MCF 10A (cell line): ENCODE results near the gene SLC35A1. TPM values are rescaled to one million over a fixed set of nuclear protein-coding genes. Genes with fewer than 3 reads are reported as not detected.
A peak's percentile ranks its signal among the peaks of the same experiment; 100 is the strongest.

ENCODE experiments used
- Bru-seq: library from RNA; stranded (reverse); fragments of 400-500 nt; gene quantifications from one replicate; lab custom pipeline; 2021; lab: Mats Ljungman, UMichigan
- BruChase-seq, 2 experiments: library from RNA; stranded (reverse); fragments of 400-500 nt; gene quantifications; one replicate each; lab custom pipeline; 2021; lab: Mats Ljungman, UMichigan
- BruUV-seq: library from RNA; stranded (reverse); fragments of 400-500 nt; replicated peaks from 2 replicates; lab custom pipeline; 2021; lab: Mats Ljungman, UMichigan
- CTCF ChIA-PET: fragments of 300-600 bp; sonication (Branson Sonifier 250); formaldehyde crosslinking; extraction: SDS; loops from one replicate; lab custom pipeline; 2021; ENCODE audit warnings: antibody characterized with exemption, inconsistent platforms; lab: Yijun Ruan, JAX
- POLR2A ChIA-PET: fragments of 300-600, 350-650 bp; sonication (Branson Sonifier 250); formaldehyde crosslinking; extraction: SDS; loops from one replicate; lab custom pipeline; 2020; ENCODE audit warnings: antibody characterized with exemption, inconsistent platforms; lab: Yijun Ruan, JAX
- DNase-seq: peaks from one replicate; pipeline ENCODE4 v3.0.0-alpha.2; 2018; ENCODE audit not compliant: unreplicated experiment
- H3K27ac Mint-ChIP-seq: one replicate; pipeline ENCODE4 v1.8.0; 2022; ENCODE audit warnings: mild to moderate bottlenecking, low read depth, mixed read lengths; ENCODE audit not compliant: unreplicated experiment
- H3K27me3 Mint-ChIP-seq: one replicate; pipeline ENCODE4 v1.8.0; 2022; ENCODE audit warnings: mixed read lengths; ENCODE audit not compliant: insufficient read depth, unreplicated experiment
- H3K36me3 Mint-ChIP-seq: one replicate; pipeline ENCODE4 v1.8.0; 2022; ENCODE audit warnings: mild to moderate bottlenecking, moderate library complexity, mixed read lengths; ENCODE audit not compliant: insufficient read depth, unreplicated experiment
- H3K4me1 Mint-ChIP-seq: one replicate; pipeline ENCODE4 v1.8.0; 2022; ENCODE audit warnings: mixed read lengths; ENCODE audit not compliant: insufficient read depth, unreplicated experiment
- H3K4me3 Mint-ChIP-seq: one replicate; pipeline ENCODE4 v1.8.0; 2022; ENCODE audit warnings: mild to moderate bottlenecking, moderate library complexity, mixed read lengths; ENCODE audit not compliant: unreplicated experiment
- H3K9me3 Mint-ChIP-seq: one replicate; pipeline ENCODE4 v1.8.0; 2022; ENCODE audit warnings: mixed read lengths; ENCODE audit not compliant: unreplicated experiment
- intact Hi-C: fragments of 100-400 bp; cut with micrococcal nuclease; formaldehyde crosslinking; loops from 2 replicates; pipeline ENCODE4 v1.14.1; 2022
- long read RNA-seq: library from polyadenylated mRNA; stranded (forward); transcript quantifications from one replicate; pipeline ENCODE4 v2.0.0, GENCODE V29; 2022
- total RNA-seq: library from RNA; stranded (reverse); gene quantifications from 2 replicates; pipeline ENCODE4 v1.2.3, GENCODE V29; 2022
- TF ChIP-seq, protein P1 (sequence below): fragments of 200-600 bp; IDR thresholded peaks from one replicate; pipeline ENCODE4 v1.8.0; 2022; ENCODE audit warnings: antibody characterized with exemption, mild to moderate bottlenecking; ENCODE audit not compliant: unreplicated experiment

SLC35A1 gene, protein sequence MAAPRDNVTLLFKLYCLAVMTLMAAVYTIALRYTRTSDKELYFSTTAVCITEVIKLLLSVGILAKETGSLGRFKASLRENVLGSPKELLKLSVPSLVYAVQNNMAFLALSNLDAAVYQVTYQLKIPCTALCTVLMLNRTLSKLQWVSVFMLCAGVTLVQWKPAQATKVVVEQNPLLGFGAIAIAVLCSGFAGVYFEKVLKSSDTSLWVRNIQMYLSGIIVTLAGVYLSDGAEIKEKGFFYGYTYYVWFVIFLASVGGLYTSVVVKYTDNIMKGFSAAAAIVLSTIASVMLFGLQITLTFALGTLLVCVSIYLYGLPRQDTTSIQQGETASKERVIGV
- total RNA-seq (10.3 and 12.1 TPM in 2 replicates), Bru-seq, nascent RNA (percentile 71 among the genes with signal in this experiment), BruChase-seq, experiment 1, labeled RNA remaining after a 6-hour chase (percentile 77 among the genes with signal in this experiment), BruChase-seq, experiment 2, labeled RNA remaining after a 2-hour chase (percentile 84 among the genes with signal in this experiment)
- long read RNA-seq, transcript SLC35A1-201 (8 exons, 1,851 nt), result major isoform, 24 of 28 reads
- long read RNA-seq, partial matches to known transcripts, result 0 of 28 reads
- long read RNA-seq, other reads (novel, unspliced or antisense), result 4 of 28 reads

DNA sequence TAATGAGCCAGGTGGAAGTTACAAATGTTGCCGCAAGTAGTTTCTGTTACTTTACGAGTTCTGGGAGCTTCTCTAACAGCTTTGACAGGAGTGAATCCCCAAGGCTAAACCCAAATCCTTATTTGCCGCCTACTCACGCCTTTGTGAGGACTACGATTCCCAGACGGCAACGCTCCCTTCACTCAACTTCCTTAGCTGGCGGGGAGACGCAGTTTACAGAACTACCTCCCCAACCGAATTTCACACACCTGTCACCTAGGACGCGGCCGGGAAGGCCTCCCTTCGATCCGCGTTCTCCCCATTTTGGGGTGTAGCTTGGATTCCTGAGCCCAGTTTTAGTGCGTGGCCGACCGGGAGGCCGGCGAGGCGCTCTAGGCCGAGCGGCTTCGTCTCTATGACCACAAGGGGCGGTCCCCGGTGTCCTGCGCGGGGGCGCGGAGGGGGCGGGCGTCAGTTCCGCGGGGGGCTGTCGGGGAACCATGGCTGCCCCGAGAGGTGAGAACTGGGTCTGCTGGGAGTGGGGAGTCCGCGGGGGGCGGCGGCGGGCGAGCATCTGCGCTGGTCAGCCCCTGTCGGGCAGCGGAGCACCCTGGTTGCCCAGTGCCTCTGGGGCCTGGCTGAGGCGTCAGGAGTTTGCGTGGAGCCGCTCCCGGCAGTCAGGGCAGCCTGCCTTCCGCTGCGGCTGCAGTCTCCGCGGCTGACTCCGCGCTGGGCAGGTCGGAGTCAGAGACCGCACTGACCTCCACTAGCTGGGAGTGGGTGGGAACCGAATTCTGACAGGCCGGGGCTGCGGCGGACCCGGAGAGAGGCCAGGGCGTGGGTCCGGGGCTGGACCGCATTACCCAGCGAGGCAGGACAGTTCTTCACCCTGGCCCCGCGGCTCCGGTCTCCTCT is at the start of gene SLC35A1:
Gene SLC35A1, plus strand, starts transcription at position 450 of the 894 bp plus-strand sequence. Its CDS starts 30 bp downstream, at position 480.
- Mint-ChIP-seq H3K9me3 (no peaks in the 10 kb centered on the region), H3K27ac (peak within 1 kb of the TSS; percentile 98), H3K4me3 (peak within 1 kb of the TSS; percentile 93), H3K36me3 (peaks cover 4% of the 10 kb centered on the region), H3K4me1 (peaks cover 8% of the 10 kb centered on the region), H3K27me3 (peaks cover 7% of the 10 kb centered on the region)
- intact Hi-C loops, result loop anchor here (2.0 to 10.0 kb wide), 4 partner anchors 64 to 338 kb away; partner anchors contain the start of gene SMIM8
- ChIA-PET POLR2A (interaction anchor here (0.7 to 3.6 kb wide), 8 partner anchors 12 to 1562 kb away, joined by 3 to 28 read pairs (median 4); partner anchors contain the start of genes AKIRIN2, CFAP206, ORC3 and RARS2), CTCF (interaction anchor here (0.6 to 1.0 kb wide), 2 partner anchors 334 to 406 kb away, joined by 3 to 4 read pairs; no protein-coding TSS in a partner anchor)
- DNase-seq, result peak; percentile 75
- BruUV-seq, result no TSS peak
- TF ChIP-seq, protein P1, sequence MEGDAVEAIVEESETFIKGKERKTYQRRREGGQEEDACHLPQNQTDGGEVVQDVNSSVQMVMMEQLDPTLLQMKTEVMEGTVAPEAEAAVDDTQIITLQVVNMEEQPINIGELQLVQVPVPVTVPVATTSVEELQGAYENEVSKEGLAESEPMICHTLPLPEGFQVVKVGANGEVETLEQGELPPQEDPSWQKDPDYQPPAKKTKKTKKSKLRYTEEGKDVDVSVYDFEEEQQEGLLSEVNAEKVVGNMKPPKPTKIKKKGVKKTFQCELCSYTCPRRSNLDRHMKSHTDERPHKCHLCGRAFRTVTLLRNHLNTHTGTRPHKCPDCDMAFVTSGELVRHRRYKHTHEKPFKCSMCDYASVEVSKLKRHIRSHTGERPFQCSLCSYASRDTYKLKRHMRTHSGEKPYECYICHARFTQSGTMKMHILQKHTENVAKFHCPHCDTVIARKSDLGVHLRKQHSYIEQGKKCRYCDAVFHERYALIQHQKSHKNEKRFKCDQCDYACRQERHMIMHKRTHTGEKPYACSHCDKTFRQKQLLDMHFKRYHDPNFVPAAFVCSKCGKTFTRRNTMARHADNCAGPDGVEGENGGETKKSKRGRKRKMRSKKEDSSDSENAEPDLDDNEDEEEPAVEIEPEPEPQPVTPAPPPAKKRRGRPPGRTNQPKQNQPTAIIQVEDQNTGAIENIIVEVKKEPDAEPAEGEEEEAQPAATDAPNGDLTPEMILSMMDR, result no peak

DNA sequence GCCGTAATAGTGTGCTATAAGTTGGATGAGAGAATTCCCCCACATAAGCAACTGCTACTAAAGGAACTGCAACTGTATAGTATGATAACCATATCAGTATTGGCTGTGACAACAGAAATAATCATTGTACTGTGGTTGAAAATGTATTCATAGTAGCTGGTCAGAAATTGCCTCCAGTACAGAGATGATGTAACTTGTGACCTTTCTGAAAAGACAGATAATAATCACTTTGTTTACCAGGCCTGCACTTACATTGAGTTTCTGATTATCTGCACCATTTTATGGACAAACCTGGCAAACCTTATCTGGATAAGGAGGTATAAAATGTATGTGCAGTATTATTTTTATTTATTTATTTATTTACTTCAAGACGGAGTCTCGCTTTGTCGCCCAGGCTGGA is 46.0 kb upstream of the SLC35A1 start:
- TF ChIP-seq, protein P1, result no peak

DNA sequence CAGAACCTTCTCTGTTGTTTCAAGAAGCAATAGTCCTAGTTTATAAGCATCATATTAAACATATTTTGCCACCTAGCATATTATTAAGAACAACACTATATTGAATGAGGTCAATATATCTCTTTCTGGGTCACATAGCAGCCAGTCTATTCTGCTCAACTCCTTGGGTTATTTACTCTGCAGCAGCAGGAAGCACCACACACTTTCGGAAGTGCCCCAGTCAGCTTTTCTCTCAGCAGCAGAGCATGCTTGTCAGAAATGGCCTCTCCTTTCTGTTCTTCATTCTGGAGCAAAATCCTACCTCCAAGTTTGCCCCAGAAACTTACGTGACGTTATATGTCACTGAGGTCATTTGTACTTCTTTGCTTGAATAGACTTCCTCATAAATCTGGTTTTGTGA is 42.3 kb upstream of the SLC35A1 start:
- DNase-seq, result no peak
- BruUV-seq, result no TSS peak
- no peaks in the 10 kb centered on the region for H3K36me3 Mint-ChIP-seq
- H3K9me3 Mint-ChIP-seq, result no peaks in the 10 kb centered on the region
- no peak overlapping the region for H3K27ac Mint-ChIP-seq
- intact Hi-C loops, result no loop called here
- TF ChIP-seq, protein P1, result no peak
- POLR2A ChIA-PET, result interaction anchor here (1.4 kb wide), 1 partner anchor 12 kb away, joined by 5 read pairs; no protein-coding TSS in a partner anchor
- no peak overlapping the region for H3K4me3 Mint-ChIP-seq
- peaks cover 26% of the 10 kb centered on the region for H3K27me3 Mint-ChIP-seq
- H3K4me1 Mint-ChIP-seq, result peaks cover 5% of the 10 kb centered on the region
- CTCF ChIA-PET, result interaction anchor here (0.6 kb wide), 1 partner anchor 500 kb away, joined by 3 read pairs; no protein-coding TSS in a partner anchor

More for the DNA sequence above, 46.0 kb upstream of the SLC35A1 start:
- Mint-ChIP-seq H3K27ac (no peak overlapping the region), H3K36me3 (no peaks in the 10 kb centered on the region), H3K27me3 (peaks cover 15% of the 10 kb centered on the region), H3K4me1 (peaks cover 5% of the 10 kb centered on the region), H3K9me3 (no peaks in the 10 kb centered on the region), H3K4me3 (no peak overlapping the region)
- intact Hi-C loops, result no loop called here
- POLR2A ChIA-PET, result no interaction called here
- BruUV-seq, result no TSS peak
- no peak for DNase-seq
- CTCF ChIA-PET, result no interaction called here
